ENCODE measurements around the gene MFSD8. TPM values are rescaled to one million over a fixed set of nuclear protein-coding genes. Genes with fewer than 3 reads are reported as not detected.
"Not testable (repeated sequence)": the region's sequence is repeated elsewhere in the genome, so short reads cannot be mapped to it uniquely, and the experiment has no call there.

The MFSD8 gene, protein sequence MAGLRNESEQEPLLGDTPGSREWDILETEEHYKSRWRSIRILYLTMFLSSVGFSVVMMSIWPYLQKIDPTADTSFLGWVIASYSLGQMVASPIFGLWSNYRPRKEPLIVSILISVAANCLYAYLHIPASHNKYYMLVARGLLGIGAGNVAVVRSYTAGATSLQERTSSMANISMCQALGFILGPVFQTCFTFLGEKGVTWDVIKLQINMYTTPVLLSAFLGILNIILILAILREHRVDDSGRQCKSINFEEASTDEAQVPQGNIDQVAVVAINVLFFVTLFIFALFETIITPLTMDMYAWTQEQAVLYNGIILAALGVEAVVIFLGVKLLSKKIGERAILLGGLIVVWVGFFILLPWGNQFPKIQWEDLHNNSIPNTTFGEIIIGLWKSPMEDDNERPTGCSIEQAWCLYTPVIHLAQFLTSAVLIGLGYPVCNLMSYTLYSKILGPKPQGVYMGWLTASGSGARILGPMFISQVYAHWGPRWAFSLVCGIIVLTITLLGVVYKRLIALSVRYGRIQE
- 10 to 100 TPM; 19.9 to 22.0 TPM for total RNA-seq

DNA sequence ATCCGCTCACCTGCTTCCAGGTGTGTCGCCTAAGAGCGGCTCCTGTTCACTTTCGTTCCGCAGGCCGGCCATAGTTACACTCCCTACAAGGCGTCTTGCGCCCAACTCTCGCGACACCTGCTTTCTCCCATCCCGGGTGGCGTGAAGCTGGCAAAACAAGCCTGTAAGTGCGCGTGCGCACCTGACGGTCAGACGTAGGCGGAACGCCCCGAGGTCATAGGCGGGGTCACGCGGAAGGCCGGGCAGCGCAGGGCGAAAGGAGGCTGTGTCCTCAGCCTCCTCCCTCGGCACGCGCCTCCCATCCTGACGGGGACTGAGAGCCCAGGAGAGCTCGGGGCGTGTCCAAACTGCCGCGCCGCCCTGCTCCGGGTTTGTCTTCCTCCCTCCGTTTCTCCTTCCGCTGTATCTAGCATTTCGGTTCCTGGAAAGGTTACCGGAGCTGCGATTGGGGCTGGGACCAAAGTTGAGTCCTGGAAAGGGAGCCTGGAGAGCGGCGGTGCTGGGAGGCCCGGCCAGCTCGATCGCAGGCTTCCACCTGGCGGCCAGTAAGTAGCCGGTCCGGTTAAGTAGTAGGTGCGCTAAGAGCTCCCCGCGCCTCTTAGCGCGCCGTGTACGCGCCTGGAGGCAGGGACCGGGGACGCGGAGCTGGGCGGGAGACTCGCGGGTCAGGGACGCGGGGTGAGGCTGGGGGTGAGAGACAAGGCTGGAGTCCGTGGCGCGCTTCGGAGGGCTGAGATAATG, at the start of gene MFSD8, which contains the start of gene ABHD18:
Gene MFSD8, minus strand, starts transcription at position 112 of the 741 bp plus-strand sequence. Its CDS starts 40 bp downstream, at position 72.
Gene ABHD18, plus strand, starts transcription at position 345 of the 741 bp plus-strand sequence. CDS start 17,550 bp downstream, outside the sequence.
- H3K4me3 ChIP-seq = peak within 1 kb of the TSS; percentile 96
- peak; percentile 99 for DNase-seq
- intact Hi-C loops (cut with DNase I) = loop anchor here (10.0 kb wide), 1 partner anchor 80 kb away; the partner anchor contains the start of gene PLK4
- H3K36me3 ChIP-seq = no peaks in the 10 kb centered on the region
- no peaks in the 10 kb centered on the region for H3K27me3 ChIP-seq
- no peaks in the 10 kb centered on the region for H3K9me3 ChIP-seq
- peak within 1 kb of the TSS; percentile 98 for H3K9ac ChIP-seq (ENCODE audit: low read depth in 2 of 2, low read length in 2 of 2)
- TF ChIP-seq, protein P1, sequence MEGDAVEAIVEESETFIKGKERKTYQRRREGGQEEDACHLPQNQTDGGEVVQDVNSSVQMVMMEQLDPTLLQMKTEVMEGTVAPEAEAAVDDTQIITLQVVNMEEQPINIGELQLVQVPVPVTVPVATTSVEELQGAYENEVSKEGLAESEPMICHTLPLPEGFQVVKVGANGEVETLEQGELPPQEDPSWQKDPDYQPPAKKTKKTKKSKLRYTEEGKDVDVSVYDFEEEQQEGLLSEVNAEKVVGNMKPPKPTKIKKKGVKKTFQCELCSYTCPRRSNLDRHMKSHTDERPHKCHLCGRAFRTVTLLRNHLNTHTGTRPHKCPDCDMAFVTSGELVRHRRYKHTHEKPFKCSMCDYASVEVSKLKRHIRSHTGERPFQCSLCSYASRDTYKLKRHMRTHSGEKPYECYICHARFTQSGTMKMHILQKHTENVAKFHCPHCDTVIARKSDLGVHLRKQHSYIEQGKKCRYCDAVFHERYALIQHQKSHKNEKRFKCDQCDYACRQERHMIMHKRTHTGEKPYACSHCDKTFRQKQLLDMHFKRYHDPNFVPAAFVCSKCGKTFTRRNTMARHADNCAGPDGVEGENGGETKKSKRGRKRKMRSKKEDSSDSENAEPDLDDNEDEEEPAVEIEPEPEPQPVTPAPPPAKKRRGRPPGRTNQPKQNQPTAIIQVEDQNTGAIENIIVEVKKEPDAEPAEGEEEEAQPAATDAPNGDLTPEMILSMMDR (IDR thresholded peaks at IDR 0.05) = no peak
- peak within 1 kb of the TSS; percentile 99 for H3K27ac ChIP-seq
- no peaks in the 10 kb centered on the region for H3K4me1 ChIP-seq

DNA sequence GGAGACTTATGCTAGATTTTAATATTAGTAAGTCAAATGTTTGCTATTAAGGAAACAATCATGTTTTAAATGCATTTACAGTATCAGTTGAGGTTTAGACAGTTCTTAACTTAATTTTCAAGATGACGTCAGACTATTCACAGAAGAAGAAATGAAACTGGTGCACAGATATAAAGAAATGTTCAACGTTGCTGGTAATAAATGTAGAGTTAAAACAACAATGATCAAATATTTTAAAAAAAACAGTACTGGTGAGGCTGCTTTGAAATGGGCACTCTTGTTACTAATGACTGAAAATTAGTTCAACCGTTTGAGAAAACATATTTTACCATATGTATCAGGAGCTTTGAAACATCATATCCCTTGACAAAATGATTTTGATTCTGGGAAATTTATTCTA, 44.5 kb upstream of the MFSD8 start:
- Histone ChIP-seq H3K27me3 (no peaks in the 10 kb centered on the region), H3K4me1 (no peaks in the 10 kb centered on the region), H3K9me3 (no peaks in the 10 kb centered on the region), H3K27ac (no peak overlapping the region), H3K9ac (ENCODE audit: low read depth in 2 of 2, low read length in 2 of 2) (no peak overlapping the region), H3K4me3 (no peak overlapping the region), H3K36me3 (no peaks in the 10 kb centered on the region)
- DNase-seq = no peak
- TF ChIP-seq, protein P1 (IDR thresholded peaks at IDR 0.05) = no peak
- intact Hi-C loops (cut with DNase I) = no loop called here

DNA sequence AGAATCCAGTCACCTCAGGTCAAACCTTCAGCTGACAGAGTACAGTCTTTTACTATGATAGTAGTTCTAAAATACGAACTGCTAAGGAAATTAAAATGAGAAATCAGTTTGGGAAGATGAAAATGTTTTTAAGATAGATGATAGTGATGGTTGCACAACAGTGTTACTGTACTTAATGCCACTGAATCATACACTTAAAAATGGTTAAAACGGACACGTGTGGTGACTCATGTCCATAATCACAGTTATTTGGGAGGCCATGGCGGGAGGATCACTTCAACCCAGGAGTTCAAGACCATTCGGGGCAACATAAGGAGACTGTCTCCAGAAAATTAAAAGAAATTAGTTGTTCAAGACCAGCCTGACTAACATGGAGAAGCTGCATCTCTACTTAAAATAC, 41.6 kb upstream of the MFSD8 start:
- no peaks in the 10 kb centered on the region for H3K36me3 ChIP-seq
- no peak overlapping the region for H3K27ac ChIP-seq
- H3K4me3 ChIP-seq = no peak overlapping the region
- no peak overlapping the region for H3K9ac ChIP-seq (ENCODE audit: low read depth in 2 of 2, low read length in 2 of 2)
- no peak for DNase-seq
- no peaks in the 10 kb centered on the region for H3K4me1 ChIP-seq
- intact Hi-C loops (cut with DNase I) = no loop called here
- H3K9me3 ChIP-seq = no peaks in the 10 kb centered on the region
- no peaks in the 10 kb centered on the region for H3K27me3 ChIP-seq
- TF ChIP-seq, protein P1 (IDR thresholded peaks at IDR 0.05) = no peak

DNA sequence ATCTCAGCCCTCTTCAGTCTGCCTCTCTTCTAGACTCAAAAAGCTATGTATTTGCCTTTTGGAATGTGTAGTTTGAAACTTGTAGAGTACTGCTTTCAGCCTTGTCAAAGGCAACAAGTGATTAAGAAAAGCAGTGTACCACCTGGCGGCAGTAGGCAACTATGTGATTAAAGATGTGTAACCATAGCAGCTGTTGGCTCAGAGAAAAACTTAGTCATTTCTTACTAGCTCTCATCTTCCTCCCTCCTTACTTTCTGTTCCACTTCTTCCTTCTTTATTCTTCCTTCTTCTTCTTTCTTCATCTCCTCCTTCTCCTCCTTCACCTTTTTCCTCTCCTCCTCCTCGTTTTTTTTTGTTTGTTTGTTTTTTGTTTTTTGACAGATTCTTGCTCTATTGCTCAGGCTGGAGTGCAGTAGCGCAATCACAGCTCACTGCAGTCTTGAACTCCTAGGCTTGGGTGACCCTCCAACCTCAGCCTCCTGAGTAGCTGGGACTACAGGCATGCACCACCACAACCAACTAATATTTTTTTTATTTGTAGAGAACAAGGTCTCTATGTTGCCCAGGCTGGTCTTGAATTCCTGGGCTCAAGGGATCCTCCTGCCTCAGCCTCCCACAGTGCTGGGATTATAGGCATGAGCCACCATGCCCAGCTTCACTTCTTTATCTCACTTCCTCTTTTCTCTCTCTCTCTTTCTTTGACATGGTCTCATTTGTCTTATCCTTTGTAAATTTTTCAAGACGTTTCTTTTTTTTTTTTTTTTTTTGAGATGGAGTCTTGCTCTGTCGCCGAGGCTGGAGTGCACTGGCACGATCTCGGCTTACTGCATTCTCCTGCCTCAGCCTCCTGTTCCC, 32.8 kb upstream of the MFSD8 start:
- TF ChIP-seq, protein P1 (IDR thresholded peaks at IDR 0.05) = no peak
- Histone ChIP-seq H3K9me3 (no peaks in the 10 kb centered on the region), H3K9ac (ENCODE audit: low read depth in 2 of 2, low read length in 2 of 2) (no peak overlapping the region), H3K4me1 (no peaks in the 10 kb centered on the region), H3K27ac (no peak overlapping the region), H3K36me3 (no peaks in the 10 kb centered on the region), H3K27me3 (no peaks in the 10 kb centered on the region), H3K4me3 (no peak overlapping the region)
- intact Hi-C loops (cut with DNase I) = no loop called here
- no peak for DNase-seq

DNA sequence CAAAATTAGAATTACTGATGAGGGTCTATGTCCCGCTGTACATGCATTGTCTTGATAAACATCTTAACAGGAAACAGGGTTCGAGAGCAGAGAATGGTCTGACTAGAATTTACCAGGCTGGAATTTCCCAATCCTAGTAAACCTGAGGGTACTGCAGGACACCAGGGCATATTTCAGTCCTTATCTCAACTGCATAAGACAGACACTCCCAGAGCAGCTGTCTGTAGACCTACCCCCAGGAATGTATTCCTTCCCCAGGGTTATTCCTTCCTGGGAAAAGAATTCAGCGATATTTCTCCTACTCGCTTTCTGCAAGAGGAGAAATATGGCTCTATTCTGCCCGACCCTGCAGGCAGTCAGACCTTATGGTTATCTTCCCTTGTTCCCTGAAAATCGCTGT, 31.5 kb upstream of the MFSD8 start:
- intact Hi-C loops (cut with DNase I); H3K27ac ChIP-seq; H3K27me3 ChIP-seq; H3K4me3 ChIP-seq; H3K9me3 ChIP-seq; H3K4me1 ChIP-seq; DNase-seq; H3K36me3 ChIP-seq; H3K9ac ChIP-seq (ENCODE audit: low read depth in 2 of 2, low read length in 2 of 2): not testable (repeated sequence)
